GM12878 (cell line): ENCODE measurements around the gene EPB42. TPM values are rescaled to one million over a fixed set of nuclear protein-coding genes. Genes with fewer than 3 reads are reported as not detected.

ENCODE experiments used
- ATAC-seq: fragments of 200-7000 bp; cut with Tn5 transposase; 3 replicates; pipeline ENCODE4 v1.9.1; 2020; ENCODE audit warnings: mild to moderate bottlenecking, moderate library complexity
- BruUV-seq: library from RNA; stranded (reverse); fragments of 400-500 nt; replicated peaks from 2 replicates; lab custom pipeline; 2021; lab: Mats Ljungman, UMichigan
- CTCF ChIA-PET: fragments of 300-600 bp; sonication (Branson Sonifier 250); formaldehyde crosslinking; extraction: SDS; loops from one replicate; lab custom pipeline; 2021; ENCODE audit warnings: inconsistent platforms; lab: Yijun Ruan, JAX
- POLR2A ChIA-PET: fragments of 350-600 bp; formaldehyde crosslinking; extraction: SDS; loops from one replicate; lab custom pipeline; 2021; ENCODE audit warnings: inconsistent platforms; lab: Charles Lee
- RAD21 ChIA-PET: fragments of 300-600 bp; sonication (Branson Sonifier 250); formaldehyde crosslinking; loops from one replicate; lab custom pipeline; 2023; ENCODE audit warnings: antibody characterized with exemption; ENCODE audit not compliant: unreplicated experiment; lab: Charles Lee
- SMC1A ChIA-PET: fragments of 300-600 bp; sonication (Branson Sonifier 250); formaldehyde crosslinking; loops from one replicate; lab custom pipeline; 2023; ENCODE audit not compliant: unreplicated experiment, uncharacterized antibody; lab: Charles Lee
- DNase-seq: peaks from one replicate; pipeline ENCODE4 v3.0.0-alpha.2; 2011; ENCODE audit warnings: low read depth, low spot score
- FAIRE-seq: peaks from 3 replicates; lab custom pipeline; 2011; peaks lifted over from hg19 to GRCh38; lab: Jason Lieb, UNC
- H2AFZ ChIP-seq: 2 replicates; pipeline ENCODE4 v1.6.0; 2011; ENCODE audit warnings: low read depth, low read length, control low read depth; ENCODE audit not compliant: control insufficient read depth
- H3K27ac ChIP-seq: 2 replicates; pipeline ENCODE4 v1.5.1; 2011; ENCODE audit warnings: control low read depth; ENCODE audit not compliant: control insufficient read depth, insufficient read depth
- H3K27me3 ChIP-seq, 2 experiments: replicated peaks in 1 of 2; 2 replicates each; pipeline versions ENCODE4 v1.6.0 to v1.6.1; 2011; ENCODE audit warnings: low read length in 1 of 2; ENCODE audit not compliant: control insufficient read depth in 2 of 2, insufficient read depth in 2 of 2
- H3K36me3 ChIP-seq, 2 experiments: 2 replicates each; pipeline ENCODE4 v1.5.1; 2011; ENCODE audit warnings: low read length in 1 of 2; ENCODE audit not compliant: control insufficient read depth in 2 of 2, insufficient read depth in 2 of 2
- H3K4me1 ChIP-seq: 2 replicates; pipeline ENCODE4 v1.6.1; 2011; ENCODE audit warnings: mild to moderate bottlenecking, low read length, moderate library complexity, mixed read lengths; ENCODE audit not compliant: control insufficient read depth, insufficient read depth
- H3K4me2 ChIP-seq: 2 replicates; pipeline ENCODE4 v1.6.0; 2011; ENCODE audit warnings: control low read depth; ENCODE audit not compliant: control insufficient read depth, insufficient read depth
- H3K4me3 ChIP-seq: fragments of 200-600 bp; sonication (generic); 2 replicates; pipeline ENCODE4 v1.5.1; 2016
- H3K79me2 ChIP-seq: 2 replicates; pipeline ENCODE4 v1.6.0; 2011; ENCODE audit warnings: low read length; ENCODE audit not compliant: control insufficient read depth, insufficient read depth
- H3K9ac ChIP-seq: 2 replicates; pipeline ENCODE4 v1.8.0; 2011; ENCODE audit warnings: low read length, control low read depth, mixed read lengths; ENCODE audit not compliant: control insufficient read depth, insufficient read depth
- H3K9me3 ChIP-seq: replicated peaks from 3 replicates; pipeline ENCODE4 v1.5.1; 2011; ENCODE audit warnings: mild to moderate bottlenecking, low read length; ENCODE audit not compliant: control insufficient read depth, insufficient read depth
- H4K20me1 ChIP-seq: 2 replicates; pipeline ENCODE4 v1.6.0; 2011; ENCODE audit not compliant: control insufficient read depth, insufficient read depth
- ZNF207 ChIP-seq: fragments of 450-650 bp; IDR thresholded peaks from 2 replicates; pipeline ENCODE4 v1.6.1; 2014; ENCODE audit warnings: antibody characterized with exemption, mild to moderate bottlenecking, borderline replicate concordance
- WGBS: methylation state at CpG from one replicate; pipeline ENCODE4 v1.1.6; 2016; ENCODE audit warnings: low lambda C conversion rate; ENCODE audit not compliant: insufficient replicate concordance, insufficient coverage; ENCODE audit errors: missing lambda C conversion rate; 5-methylcytosine and 5-hydroxymethylcytosine counted together
- in situ Hi-C: fragments of 300-500 bp; cut with MboI; formaldehyde crosslinking; loops from 9 replicates; pipeline ENCODE4 v1.14.3; 2018; ENCODE audit warnings: mixed read lengths
- intact Hi-C: fragments of 100-400 bp; cut with micrococcal nuclease; formaldehyde crosslinking; loops from one replicate; pipeline ENCODE4 v1.14.2; 2022; ENCODE audit not compliant: unreplicated experiment
- polyA plus RNA-seq, 11 experiments: library from polyadenylated mRNA; depleted of rRNA in 4 of 11; unstranded in 6 of 11; stranded (reverse) in 5 of 11; fragments of >200 nt; fragmentation: Nextera tagmentation in 4 of 11; fragmentation: Illumina TruSeq in 1 of 11; extraction: Ambion mirVana in 4 of 11; extraction: Trizol in 1 of 11; gene quantifications; 1 replicate in 1 of 11; 2 replicates in 10 of 11; pipeline versions ENCODE4 v1.2.1 to v1.2.3, GENCODE V29; 2011 to 2016; ENCODE audit warnings: inconsistent platforms in 2 of 11, missing spikeins in 2 of 11, low read depth in 1 of 11
- total RNA-seq, 4 experiments: library from RNA; depleted of rRNA in 3 of 4; stranded (reverse); fragments of >200 nt in 3 of 4; fragmentation: Illumina TruSeq in 1 of 4; extraction: Trizol in 1 of 4; gene quantifications; 2 replicates each; pipeline versions ENCODE4 v1.2.1 to v1.2.3, GENCODE V29; 2013 to 2021
- TF ChIP-seq, protein P1 (sequence below): fragments of 450-650 bp; IDR thresholded peaks from 2 replicates; pipeline ENCODE4 v1.6.1; 2018; ENCODE audit warnings: mild to moderate bottlenecking, low read depth, moderate library complexity; ENCODE audit not compliant: partially characterized antibody

EPB42 gene
- total and polyA plus RNA-seq, 10 of the 15 experiments (the other 5 are each of a cell fraction or from before 2014, with no cell fraction given) = not detected

DNA sequence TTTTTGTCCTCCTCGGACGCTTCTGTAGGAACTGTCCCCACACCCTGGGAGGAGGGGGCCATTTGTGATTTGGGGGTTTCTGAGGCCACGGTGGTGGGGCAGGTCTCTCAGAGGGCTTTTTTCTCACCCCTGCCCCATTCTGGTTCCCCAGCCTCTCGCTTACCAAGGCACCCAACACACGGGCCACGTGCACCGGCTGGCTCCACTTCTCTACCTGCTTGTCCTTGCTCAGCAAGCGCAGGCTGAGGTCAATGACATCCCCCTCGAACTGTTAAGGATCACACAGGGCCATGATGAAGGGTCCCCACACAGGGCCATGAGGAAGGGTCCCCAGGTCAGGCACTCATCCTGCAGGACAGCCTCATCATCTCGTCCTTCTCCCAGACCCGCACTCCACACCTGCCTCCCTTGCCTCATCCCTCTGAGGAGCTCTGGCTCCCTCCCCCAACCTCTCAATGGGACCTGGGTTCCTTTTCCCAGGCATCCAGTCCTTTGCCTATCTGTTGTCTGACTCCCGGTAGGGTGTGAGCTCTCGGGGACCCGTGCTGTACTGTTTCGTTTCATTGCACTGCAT, 10.6 kb downstream of the EPB42 start (continued):
- TF ChIP-seq ZNF207 = no peak

DNA sequence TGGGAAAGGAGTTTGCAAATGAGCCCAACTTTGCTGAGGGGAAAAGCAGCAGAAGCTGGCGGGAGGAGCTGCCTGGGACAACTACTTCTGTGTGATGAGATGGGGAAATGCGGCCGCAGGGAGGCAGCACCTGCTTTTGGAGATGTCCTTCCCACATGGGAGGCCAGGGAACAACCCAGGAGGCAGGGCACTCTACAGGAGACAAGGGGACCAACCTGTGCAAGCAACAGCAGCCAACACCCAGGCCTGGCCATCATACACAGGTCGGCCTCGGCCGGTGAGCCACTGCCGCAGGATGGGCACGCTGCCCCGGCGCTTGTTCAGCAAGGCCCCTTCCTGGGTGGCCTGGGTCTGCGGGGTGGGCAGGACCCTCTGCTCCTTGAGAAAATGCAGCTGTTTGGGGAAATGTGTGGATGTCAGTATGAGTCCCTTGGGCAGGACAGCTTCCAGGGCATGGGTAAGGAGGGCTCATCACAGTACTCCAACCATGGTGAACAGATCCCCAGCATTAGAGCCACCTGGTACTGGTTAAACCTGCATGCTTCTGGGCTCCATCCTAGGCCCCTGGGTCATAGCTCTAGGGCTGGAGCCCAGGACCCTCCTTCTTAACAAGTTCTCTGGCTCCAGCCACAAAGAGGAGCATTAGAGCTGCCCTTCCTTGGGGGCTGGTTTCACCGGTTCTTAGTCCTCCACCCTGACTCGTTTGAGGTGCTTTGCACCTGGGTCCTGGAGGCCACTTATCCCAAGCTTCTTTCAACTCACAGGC, 11.6 kb downstream of the EPB42 start:
- ChIA-PET SMC1A (interaction anchor here (0.6 to 3.9 kb wide), 2 partner anchors 16 to 19 kb away, joined by 3 to 12 read pairs; no protein-coding TSS in a partner anchor), RAD21 (interaction anchor here (1.1 kb wide), 1 partner anchor 16 kb away, joined by 3 read pairs; no protein-coding TSS in a partner anchor), POLR2A (interaction anchor here (1.0 kb wide), 1 partner anchor 15 kb away, joined by 3 read pairs; no protein-coding TSS in a partner anchor), CTCF (no interaction called here)
- H3K9me3 ChIP-seq = no peaks in the 10 kb centered on the region
- no peak overlapping the region for H3K4me2 ChIP-seq
- no peak overlapping the region for H3K27ac ChIP-seq
- ATAC-seq = no peak
- in situ Hi-C loops = no loop called here
- BruUV-seq = no TSS peak
- no peak overlapping the region for H3K9ac ChIP-seq
- H4K20me1 ChIP-seq = no peaks in the 10 kb centered on the region
- H3K4me3 ChIP-seq = no peak overlapping the region
- no peak for DNase-seq
- TF ChIP-seq, protein P1, sequence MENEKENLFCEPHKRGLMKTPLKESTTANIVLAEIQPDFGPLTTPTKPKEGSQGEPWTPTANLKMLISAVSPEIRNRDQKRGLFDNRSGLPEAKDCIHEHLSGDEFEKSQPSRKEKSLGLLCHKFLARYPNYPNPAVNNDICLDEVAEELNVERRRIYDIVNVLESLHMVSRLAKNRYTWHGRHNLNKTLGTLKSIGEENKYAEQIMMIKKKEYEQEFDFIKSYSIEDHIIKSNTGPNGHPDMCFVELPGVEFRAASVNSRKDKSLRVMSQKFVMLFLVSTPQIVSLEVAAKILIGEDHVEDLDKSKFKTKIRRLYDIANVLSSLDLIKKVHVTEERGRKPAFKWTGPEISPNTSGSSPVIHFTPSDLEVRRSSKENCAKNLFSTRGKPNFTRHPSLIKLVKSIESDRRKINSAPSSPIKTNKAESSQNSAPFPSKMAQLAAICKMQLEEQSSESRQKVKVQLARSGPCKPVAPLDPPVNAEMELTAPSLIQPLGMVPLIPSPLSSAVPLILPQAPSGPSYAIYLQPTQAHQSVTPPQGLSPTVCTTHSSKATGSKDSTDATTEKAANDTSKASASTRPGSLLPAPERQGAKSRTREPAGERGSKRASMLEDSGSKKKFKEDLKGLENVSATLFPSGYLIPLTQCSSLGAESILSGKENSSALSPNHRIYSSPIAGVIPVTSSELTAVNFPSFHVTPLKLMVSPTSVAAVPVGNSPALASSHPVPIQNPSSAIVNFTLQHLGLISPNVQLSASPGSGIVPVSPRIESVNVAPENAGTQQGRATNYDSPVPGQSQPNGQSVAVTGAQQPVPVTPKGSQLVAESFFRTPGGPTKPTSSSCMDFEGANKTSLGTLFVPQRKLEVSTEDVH = no peak
- H3K36me3 ChIP-seq = no peaks in the 10 kb centered on the region
- intact Hi-C loops = no loop called here
- H3K79me2 ChIP-seq = no peaks in the 10 kb centered on the region
- no peaks in the 10 kb centered on the region for H3K4me1 ChIP-seq
- peaks cover 0 to 3% of the 10 kb centered on the region in 2 experiments; a peak in 2 of 4 replicates for H3K27me3 ChIP-seq
- WGBS = 75% methylated on average over 13 of the region's 13 CpGs
- no peak overlapping the region for H2AFZ ChIP-seq
- FAIRE-seq = no peak
